Astrocyte of the hippocampus (primary cell): ENCODE measurements around the gene DTNB.
"Not testable (repeated sequence)": the region's sequence is repeated elsewhere in the genome, so short reads cannot be mapped to it uniquely, and the experiment has no call there.

Source experiments
- DNase-seq: peaks from one replicate; pipeline ENCODE4 v3.0.0; 2011; ENCODE audit warnings: low read depth, low spot score

DTNB gene

DNA sequence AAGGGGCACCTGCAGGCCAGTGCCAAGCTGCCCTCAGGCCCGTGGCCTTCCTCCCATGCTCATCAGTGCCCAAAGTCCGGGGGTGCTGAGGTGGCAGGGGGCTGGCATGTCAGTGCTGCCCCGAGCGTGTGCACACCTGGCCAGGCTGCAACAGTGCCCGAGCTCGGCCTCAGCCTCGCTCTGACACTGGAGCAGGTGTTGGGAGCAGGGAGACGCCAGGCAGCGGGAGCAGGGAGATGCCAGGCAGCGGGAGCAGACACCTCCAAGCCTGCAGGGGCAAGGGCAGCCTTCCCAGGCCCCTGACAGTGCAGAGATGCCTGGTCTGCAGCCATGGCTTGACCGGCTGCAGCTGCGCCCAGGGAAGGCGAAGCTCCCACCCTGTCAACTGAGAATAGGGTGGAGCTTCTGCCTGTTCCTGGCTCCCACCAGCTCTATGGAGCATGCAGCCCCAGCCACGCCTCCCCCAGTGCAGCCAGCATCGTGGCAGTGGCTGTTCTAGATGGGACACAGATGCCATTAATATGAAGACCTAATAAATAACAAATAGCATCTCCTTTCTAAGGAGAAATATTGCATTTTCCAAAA lies 82.4 kb downstream of the DTNB start:
- no peak for DNase-seq

DNA sequence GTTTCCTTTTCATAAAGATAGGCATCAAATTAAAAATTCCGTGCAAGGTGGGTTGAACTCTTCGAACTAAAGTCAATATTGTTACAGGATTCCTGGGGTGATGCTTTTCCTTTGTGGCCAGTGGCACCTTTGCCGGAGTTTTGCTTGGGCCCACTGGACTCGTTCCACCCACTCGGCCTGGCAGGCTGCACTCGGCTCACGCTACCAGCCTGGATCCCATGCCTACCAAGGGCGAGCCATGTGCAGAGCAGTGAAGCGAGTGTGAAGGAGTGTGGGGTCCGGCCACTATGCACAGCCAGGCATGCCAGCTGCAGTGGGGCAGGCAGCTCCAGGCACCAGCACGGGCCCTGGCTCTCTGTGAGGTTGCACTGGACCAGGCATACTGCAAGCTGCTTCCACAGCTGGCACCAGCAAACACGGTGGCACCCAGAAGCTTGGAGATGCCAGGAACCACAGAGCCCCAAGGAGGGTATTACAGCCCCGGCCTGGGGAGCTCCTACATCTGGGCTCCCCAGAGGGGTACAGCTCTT lies 83.6 kb downstream of the DTNB start:
- no peak for DNase-seq

GRCh38 chr2:25588576-25588975 lies 84.8 kb downstream of the DTNB start:
- no peak for DNase-seq

DNA sequence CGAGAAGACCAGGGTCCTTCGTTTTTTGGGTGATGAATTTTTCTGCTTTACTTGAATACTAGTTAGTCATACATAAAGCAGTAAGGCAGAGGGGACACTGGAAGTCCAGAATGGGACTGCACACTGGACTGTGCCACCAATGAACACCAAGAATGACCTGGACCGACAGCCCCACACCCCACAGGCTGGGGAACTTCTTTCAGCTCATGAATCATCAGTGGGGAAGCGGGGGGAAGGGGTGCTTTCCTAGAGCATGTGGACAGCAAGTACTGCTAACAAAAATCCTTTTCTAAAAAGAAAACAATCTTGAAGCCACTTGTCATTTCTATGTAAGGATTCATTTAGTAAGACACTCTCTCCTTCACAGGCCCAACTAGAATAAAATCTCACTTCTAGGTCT lies 86.0 kb downstream of the DTNB start:
- DNase-seq, result peak; percentile 80

- DNase-seq, result peak; percentile 34
Observed at GRCh38 chr2:25586726-25587144, 86.6 kb downstream of the DTNB start.

GRCh38 chr2:25585189-25585588 lies 88.2 kb downstream of the DTNB start:
- no peak for DNase-seq

DNA sequence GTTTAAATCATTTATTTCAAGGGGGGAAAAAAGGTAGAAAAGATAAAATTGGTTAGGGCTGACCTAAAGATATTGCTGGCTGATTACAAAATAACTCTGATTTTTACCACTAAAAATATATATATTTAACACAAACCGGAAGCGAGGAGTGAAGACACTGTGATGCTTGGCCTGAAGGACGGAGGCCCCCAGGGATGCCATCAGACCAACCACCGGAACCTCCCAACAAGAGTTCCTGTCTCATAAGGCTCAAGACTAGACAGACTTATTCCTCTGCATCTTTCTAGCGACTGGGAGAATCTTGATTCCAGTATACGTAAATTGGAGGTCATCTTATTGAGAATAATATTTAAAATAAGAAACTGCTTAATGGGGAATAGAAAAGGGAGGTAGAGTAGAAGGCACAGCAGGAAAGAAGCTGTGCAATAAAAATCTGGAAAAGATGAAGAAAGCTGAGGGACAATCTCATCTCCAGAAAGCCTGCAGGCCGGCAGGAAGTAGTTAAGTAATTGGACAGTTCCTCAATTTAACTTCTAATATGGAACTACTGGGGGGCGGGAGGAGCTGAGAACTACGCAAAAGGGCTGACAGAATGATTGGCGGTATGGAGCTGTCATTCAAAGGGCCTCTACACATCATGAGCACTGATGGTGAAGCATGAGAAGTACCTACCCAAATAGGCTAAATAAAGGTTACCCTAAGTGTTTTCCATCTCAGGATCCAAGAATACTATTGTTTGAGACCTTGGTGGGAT lies 91.1 kb downstream of the DTNB start:
- DNase-seq, result no peak

- no peak for DNase-seq
Observed at GRCh38 chr2:25576596-25576995, 96.8 kb downstream of the DTNB start.

DNA sequence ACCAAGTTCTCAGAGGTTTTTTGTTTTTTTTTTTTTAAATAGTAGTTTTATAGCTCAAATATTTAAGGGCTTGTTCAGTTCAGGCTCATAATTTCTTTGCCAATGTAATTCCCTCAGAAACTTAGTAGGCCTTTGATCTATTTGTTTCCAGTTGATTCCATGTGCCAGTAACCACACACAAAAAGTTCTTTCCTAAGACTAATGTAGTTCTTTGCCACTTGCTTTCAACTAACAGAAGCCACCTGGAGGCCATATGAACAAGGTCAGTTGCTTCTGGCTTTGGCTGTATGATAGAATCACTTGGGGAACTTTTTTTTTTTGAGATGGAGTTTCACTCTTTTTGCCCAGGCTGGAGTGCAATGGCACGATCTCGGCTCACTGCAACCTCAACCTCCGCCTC lies 100.7 kb downstream of the DTNB start:
- DNase-seq, result no peak

DNA sequence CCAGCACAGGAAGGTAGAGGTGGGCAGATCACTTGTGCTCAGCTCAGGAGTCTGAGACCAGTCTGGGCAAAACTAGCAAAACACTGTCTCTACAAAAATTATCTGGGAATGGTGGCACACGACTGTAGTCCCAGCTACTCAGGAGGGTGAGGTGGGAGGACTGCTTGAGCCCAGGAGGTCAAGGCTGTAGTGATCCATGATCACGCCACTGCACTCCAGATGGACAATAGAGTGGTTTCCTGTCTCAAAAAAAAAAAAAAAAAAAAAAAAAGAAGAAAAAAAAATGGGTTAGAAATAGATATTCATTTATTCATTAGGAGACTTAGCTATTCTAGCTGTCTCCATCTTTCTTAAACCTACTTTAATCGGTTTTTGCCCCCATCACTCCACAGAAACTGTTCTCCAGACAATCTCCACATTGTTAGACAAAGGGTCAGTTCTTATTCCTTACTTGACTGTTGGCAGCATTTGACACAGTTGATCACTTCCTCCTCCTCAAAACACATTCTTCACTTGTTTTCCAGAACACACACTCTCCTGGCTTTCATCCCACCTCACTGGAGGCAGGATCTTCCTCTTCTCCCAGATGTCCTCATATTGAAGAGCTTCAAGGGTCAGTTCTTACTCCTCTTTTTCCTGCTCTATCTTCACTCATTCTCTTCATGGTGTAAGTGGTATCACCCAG lies 103.1 kb downstream of the DTNB start:
- no peak for DNase-seq

DNA sequence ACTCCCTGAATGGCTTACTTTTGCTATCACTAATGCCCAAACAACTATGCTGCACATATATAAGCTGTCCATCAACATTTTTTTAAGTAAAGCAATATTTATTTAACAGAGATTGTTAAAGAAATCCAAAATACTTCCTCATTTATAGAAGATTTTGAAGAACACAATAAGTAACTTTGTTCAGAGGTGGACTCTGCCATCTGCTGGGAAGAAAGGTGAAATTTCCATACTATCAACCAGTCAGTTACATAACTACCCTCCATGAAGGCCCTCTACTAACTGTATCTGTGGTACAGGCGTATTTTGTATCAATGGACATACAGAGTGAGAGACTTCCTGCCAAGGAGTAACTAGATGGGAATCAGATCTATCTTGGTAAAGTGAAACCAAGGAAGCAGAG lies 106.0 kb downstream of the DTNB start:
- DNase-seq, result peak; percentile 70

GRCh38 chr2:25566694-25567093 lies 106.7 kb downstream of the DTNB start:
- peak; percentile 33 for DNase-seq

DNA sequence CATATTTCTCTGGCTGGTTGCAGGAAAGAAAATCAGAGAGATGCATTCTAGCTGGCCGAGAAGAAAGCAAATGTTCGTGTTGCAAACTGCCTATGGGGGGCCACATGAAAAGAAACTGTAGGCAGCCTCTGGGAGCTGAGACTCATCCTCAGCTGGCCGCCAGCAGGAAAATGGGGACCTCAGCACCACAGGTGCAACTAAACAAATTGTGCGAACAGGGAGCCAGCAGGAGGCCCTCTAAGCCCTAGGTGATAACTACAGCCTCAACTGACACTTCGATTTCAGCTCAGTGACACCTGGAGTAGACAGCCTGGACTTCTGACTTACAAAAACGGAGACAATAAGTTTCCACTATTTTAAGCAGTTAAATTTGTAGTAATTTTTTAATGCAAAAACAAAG lies 107.3 kb downstream of the DTNB start:
- no peak for DNase-seq

DNA sequence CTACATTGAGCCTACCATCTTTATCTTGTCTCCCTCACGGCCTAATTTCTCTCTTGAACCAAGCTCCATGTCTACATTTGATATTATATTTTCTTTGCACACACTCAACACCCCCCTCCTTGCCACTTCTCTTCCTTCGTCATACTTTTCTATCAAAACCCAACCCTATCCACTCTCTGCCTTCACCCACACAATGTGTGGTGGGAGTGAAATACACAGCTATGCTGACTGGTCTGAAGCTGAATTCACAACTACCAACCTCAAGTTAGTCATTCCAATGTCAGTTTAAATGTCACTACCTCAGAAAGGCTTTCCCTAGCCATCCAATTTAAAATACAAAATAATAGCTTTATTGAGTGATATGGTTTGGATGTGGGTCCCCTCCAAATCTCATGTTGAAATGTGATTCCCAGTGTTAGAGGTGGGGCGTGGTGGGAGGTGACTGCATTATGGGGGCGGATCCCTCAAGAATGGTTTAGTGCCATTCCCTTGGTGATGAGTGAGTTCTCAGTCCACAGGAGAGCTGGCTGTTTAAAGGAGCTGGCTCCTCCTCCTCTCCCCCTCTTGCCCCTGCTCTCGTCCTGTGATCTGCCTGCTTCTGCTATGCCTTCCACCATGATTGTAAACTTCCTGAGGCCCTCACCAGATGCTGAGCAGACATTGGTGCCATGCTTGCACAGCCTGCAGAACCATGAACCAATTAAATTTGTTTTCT lies 112.1 kb downstream of the DTNB start:
- no peak for DNase-seq

DNA sequence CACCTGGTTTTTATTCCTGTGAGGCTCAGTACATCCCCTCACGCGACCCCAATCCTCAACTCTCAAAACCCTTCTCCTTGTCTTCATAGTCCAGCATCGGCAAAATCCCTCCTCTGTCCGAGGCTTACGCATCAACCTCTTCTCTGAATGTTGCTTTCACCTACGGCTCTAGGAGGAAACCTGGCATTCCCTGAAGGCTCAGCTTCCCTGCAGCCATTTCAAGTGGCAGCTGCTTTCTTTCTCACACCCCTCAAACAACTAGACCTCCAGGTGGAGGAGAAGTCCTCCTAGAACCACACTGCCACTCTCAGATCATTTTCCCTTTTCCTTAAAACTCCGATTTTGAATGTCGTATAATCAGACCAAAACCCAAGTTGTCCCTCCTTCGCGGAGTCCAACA lies 114.2 kb downstream of the DTNB start:
- DNase-seq, result no peak

DNA sequence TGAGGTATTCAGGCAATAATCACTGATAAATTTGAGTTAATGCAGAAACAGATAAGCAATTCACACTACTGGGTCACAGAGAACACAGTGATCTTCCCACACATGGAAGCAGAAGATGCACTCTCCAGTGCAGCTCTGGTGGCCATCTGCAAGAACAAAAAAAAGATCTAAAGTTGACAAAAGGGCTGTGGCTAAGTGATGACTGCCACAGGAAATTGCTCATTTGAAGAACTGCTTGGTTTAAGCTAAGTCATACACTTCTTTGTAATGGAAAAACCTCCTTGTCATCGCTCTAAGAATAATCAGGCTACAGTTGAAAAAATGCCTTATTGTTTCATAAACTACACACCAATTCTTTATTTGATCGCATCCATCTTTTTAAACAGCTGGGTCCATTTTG lies 115.1 kb downstream of the DTNB start:
- DNase-seq, result peak; percentile 53

- no peak for DNase-seq
Observed at GRCh38 chr2:25557179-25558036, 116.0 kb downstream of the DTNB start.

DNA sequence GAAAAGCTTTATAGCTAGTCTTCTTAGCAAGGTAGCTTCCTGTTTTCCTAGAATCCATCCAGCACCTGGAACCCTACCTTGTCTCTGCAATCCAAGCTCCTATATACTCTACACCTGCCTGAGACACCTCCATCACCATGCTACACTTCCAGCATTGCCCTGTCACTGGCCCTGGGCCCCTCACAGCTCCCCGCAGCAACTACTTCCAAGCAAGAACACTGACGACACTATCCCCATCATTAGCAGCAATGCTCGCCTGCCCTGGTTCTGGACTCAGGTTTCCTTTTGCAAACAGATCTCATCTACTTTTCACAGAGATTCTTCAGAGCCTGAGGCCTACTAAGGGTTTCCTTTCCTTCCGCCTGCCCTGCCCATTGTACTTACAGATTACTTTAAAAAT lies 121.1 kb downstream of the DTNB start:
- no peak for DNase-seq

- no peak for DNase-seq
Observed at GRCh38 chr2:25551316-25551715, 122.1 kb downstream of the DTNB start.

GRCh38 chr2:25549571-25549970 lies 123.8 kb downstream of the DTNB start:
- not testable (repeated sequence) for DNase-seq

GRCh38 chr2:25548601-25549000 lies 124.8 kb downstream of the DTNB start:
- no peak for DNase-seq
